DOHH2 (cell line): ENCODE measurements around the gene NCKAP5.

Source experiments
- CTCF ChIP-seq: fragments of 200-600 bp; sonication (generic); IDR thresholded peaks from one replicate; pipeline ENCODE4 v1.5.1; 2014; ENCODE audit warnings: antibody characterized with exemption, mild to moderate bottlenecking, low read depth, low read length; ENCODE audit not compliant: poor library complexity, severe bottlenecking
- EZH2phosphoT487 ChIP-seq: fragments of 200-600 bp; sonication (generic); IDR thresholded peaks from 2 replicates; pipeline ENCODE4 v1.6.1; 2017; ENCODE audit warnings: borderline replicate concordance, mild to moderate bottlenecking, antibody characterized with exemption, low read length, moderate library complexity, mixed read lengths

GRCh38 chr2:132955871-132956615 is 612.2 kb downstream of the NCKAP5 start:
- TF ChIP-seq EZH2phosphoT487 (no peak), CTCF (no peak)
